LNCaP clone FGC (cell line): Measurements from ENCODE around the gene NTF4.
A peak's percentile ranks its signal among the peaks of the same experiment; 100 is the strongest.

Experiments
- DNase-seq: peaks from one replicate; pipeline ENCODE4 v3.0.0-alpha.2; 2011; ENCODE audit warnings: low read depth
- H3K4me3 ChIP-seq: 2 replicates; pipeline ENCODE4 v1.5.1; 2011; ENCODE audit warnings: mild to moderate bottlenecking, low read depth, low read length, control low read depth
- CTCF ChIP-seq: IDR thresholded peaks from 2 replicates; pipeline ENCODE4 v1.5.1; 2012; ENCODE audit warnings: mild to moderate bottlenecking; ENCODE audit not compliant: control insufficient read depth, insufficient read depth; ENCODE audit errors: extremely low read depth

The NTF4 gene

GRCh38 chr19:49064768-49065611, at the start of gene NTF4:
TSS of gene NTF4 (minus strand) at chr19:49064818. CDS start at chr19:49061997, 2,821 bp downstream.
- no peak for TF ChIP-seq CTCF
- peak within 1 kb of the TSS; percentile 28; the same call in 1 of the 2 replicates for H3K4me3 ChIP-seq
- no peak for DNase-seq

GRCh38 chr19:49113762-49114629, 49.4 kb upstream of the NTF4 start, which contains the start of gene LIN7B:
TSS of gene LIN7B (plus strand) at chr19:49114370. CDS start at chr19:49114405, 35 bp downstream.
- H3K4me3 ChIP-seq: peak within 1 kb of the TSS; percentile 59
- DNase-seq: no peak
- TF ChIP-seq CTCF: peak; percentile 29; the same call in 1 of the 2 replicates

- no peak overlapping the region for H3K4me3 ChIP-seq
- TF ChIP-seq CTCF: no peak
- DNase-seq: no peak
These were observed 46.8 kb upstream of the NTF4 start for GRCh38 chr19:49111218-49111998.

- DNase-seq: no peak
- H3K4me3 ChIP-seq: no peak overlapping the region
These were observed 45.9 kb upstream of the NTF4 start for GRCh38 chr19:49110567-49110966.

GRCh38 chr19:49109569-49110233, 45.1 kb upstream of the NTF4 start:
- no peak overlapping the region for H3K4me3 ChIP-seq
- TF ChIP-seq CTCF: no peak
- no peak for DNase-seq

More at GRCh38 chr19:49110567-49110966, 45.9 kb upstream of the NTF4 start:
- no peak for TF ChIP-seq CTCF

GRCh38 chr19:49109051-49109450, 44.4 kb upstream of the NTF4 start:
- DNase-seq: no peak
- no peak overlapping the region for H3K4me3 ChIP-seq
- no peak for TF ChIP-seq CTCF
